Ovary (tissue), 3 donors: ENCODE data around the gene GH2.
"Not testable (repeated sequence)": the region's sequence is repeated elsewhere in the genome, so short reads cannot be mapped to it uniquely, and the experiment has no call there.

ENCODE experiments used
- CTCF ChIP-seq, 3 donors: fragments of 450-650 bp in 2 of 3; fragments of 200-600 bp in 1 of 3; IDR thresholded peaks; one replicate each; pipeline versions ENCODE4 v1.5.1 to v1.8.0; 2016 to 2022; ENCODE audit warnings: antibody characterized with exemption in 3 of 3, mild to moderate bottlenecking in 1 of 3
- EP300 ChIP-seq: sonication (generic); formaldehyde crosslinking; IDR thresholded peaks from one replicate; pipeline ENCODE4 v1.6.1; 2017; ENCODE audit warnings: antibody characterized with exemption
- POLR2A ChIP-seq: fragments of 450-650 bp; IDR thresholded peaks from one replicate; pipeline ENCODE4 v1.6.1; 2017; ENCODE audit warnings: antibody characterized with exemption, mild to moderate bottlenecking, moderate library complexity
- donor health status: DM: no; HTN: no; CAD: no.

- TF ChIP-seq POLR2A; CTCF (IDR thresholded peaks at IDR 0.05); EP300: not testable (repeated sequence)
Observed at GRCh38 chr17:63856425-63856824, 25.3 kb downstream of the GH2 start.
